ENCODE results near the gene SFMBT1.

DNA sequence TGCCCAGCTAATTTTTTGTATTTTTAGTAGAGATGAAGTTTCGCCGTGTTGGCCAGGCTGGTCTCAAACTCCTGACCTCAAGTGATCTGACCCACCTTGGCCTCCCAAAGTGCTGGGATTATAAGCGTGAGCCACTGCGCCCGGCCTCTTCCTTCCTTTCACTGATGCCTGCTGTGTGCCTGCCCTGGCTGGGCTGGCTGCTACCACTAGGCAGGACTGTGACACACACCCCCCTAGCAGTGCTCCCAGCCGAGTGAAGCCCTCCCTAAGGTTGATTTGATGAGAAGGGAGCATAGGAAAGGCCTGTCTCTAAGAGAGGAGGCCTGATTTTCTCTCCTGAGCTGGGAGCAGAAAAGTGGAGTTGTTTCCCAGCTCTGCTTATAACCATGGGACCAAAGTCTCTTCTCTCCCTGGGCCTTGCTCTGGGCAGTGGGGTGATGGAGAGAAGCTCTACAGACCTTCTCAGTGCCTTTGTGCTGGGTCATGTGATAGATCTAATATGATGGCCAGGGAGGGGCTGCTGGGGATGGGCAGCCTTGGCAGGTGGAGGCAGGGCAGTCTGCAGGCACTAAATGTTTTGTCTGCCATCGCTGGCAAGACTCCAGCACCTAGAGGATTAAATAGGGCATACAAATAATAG lies 20.1 kb upstream of the SFMBT1 start:
- TF ChIP-seq, protein P1, sequence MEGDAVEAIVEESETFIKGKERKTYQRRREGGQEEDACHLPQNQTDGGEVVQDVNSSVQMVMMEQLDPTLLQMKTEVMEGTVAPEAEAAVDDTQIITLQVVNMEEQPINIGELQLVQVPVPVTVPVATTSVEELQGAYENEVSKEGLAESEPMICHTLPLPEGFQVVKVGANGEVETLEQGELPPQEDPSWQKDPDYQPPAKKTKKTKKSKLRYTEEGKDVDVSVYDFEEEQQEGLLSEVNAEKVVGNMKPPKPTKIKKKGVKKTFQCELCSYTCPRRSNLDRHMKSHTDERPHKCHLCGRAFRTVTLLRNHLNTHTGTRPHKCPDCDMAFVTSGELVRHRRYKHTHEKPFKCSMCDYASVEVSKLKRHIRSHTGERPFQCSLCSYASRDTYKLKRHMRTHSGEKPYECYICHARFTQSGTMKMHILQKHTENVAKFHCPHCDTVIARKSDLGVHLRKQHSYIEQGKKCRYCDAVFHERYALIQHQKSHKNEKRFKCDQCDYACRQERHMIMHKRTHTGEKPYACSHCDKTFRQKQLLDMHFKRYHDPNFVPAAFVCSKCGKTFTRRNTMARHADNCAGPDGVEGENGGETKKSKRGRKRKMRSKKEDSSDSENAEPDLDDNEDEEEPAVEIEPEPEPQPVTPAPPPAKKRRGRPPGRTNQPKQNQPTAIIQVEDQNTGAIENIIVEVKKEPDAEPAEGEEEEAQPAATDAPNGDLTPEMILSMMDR (conservative IDR thresholded peaks at IDR 0.05; ENCODE audit: low read depth, low read length) = no peak
- TF ChIP-seq CHD1 (IDR thresholded peaks at IDR 0.05; ENCODE audit: low read depth, low read length) (no peak), POLR2A (IDR thresholded peaks at IDR 0.05; ENCODE audit: low read depth, low read length) (no peak), MAFK (IDR thresholded peaks at IDR 0.05; ENCODE audit: low read depth, low read length) (no peak), FOS (IDR thresholded peaks at IDR 0.05; ENCODE audit: low read depth, low read length) (no peak), SMC3 (IDR thresholded peaks at IDR 0.05; ENCODE audit: low read depth, low read length) (no peak), RAD21 (IDR thresholded peaks at IDR 0.05; ENCODE audit: low read length) (no peak), RFX5 (IDR thresholded peaks at IDR 0.05; ENCODE audit: low read depth, low read length) (no peak), CEBPB (IDR thresholded peaks at IDR 0.05; ENCODE audit: low read depth, low read length) (no peak), RCOR1 (IDR thresholded peaks at IDR 0.05; ENCODE audit: insufficient replicate concordance, low read length) (no peak), MAZ (IDR thresholded peaks at IDR 0.05; ENCODE audit: borderline replicate concordance, low read depth, low read length) (no peak), NFE2L2 (IDR thresholded peaks at IDR 0.05; ENCODE audit: low read depth, low read length) (no peak)
- TF ChIP-seq, protein P2, sequence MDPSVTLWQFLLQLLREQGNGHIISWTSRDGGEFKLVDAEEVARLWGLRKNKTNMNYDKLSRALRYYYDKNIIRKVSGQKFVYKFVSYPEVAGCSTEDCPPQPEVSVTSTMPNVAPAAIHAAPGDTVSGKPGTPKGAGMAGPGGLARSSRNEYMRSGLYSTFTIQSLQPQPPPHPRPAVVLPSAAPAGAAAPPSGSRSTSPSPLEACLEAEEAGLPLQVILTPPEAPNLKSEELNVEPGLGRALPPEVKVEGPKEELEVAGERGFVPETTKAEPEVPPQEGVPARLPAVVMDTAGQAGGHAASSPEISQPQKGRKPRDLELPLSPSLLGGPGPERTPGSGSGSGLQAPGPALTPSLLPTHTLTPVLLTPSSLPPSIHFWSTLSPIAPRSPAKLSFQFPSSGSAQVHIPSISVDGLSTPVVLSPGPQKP (IDR thresholded peaks at IDR 0.05; ENCODE audit: borderline replicate concordance, low read depth, low read length) = no peak
- TF ChIP-seq, protein P3, sequence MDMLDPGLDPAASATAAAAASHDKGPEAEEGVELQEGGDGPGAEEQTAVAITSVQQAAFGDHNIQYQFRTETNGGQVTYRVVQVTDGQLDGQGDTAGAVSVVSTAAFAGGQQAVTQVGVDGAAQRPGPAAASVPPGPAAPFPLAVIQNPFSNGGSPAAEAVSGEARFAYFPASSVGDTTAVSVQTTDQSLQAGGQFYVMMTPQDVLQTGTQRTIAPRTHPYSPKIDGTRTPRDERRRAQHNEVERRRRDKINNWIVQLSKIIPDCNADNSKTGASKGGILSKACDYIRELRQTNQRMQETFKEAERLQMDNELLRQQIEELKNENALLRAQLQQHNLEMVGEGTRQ (IDR thresholded peaks at IDR 0.05; ENCODE audit: low read depth, low read length) = no peak

Measured in IMR-90 (cell line).